Measurements from ENCODE around the gene TRIM62. TPM values are rescaled to one million over a fixed set of nuclear protein-coding genes. Genes with fewer than 3 reads are reported as not detected.

The TRIM62 gene
- total RNA-seq, 1 experiment from 2014 or later, result 2.5 TPM

GRCh38 chr1:33143698-33144097 is 38.1 kb downstream of the TRIM62 start:
- no peak for DNase-seq
- intact Hi-C loops (cut with micrococcal nuclease; ENCODE audit: unreplicated experiment), result loop anchor here (5.0 kb wide), 1 partner anchor 39 kb away; the partner anchor contains the start of gene TRIM62
- no peak overlapping the region for H3K27ac Mint-ChIP-seq (ENCODE audit: unreplicated experiment)

GRCh38 chr1:33143176-33143575 is 38.7 kb downstream of the TRIM62 start:
- Mint-ChIP-seq H3K9me3 (ENCODE audit: unreplicated experiment) (no peaks in the 10 kb centered on the region), H3K36me3 (ENCODE audit: insufficient read depth, unreplicated experiment) (no peaks in the 10 kb centered on the region), H3K4me1 (ENCODE audit: low read depth, unreplicated experiment) (no peaks in the 10 kb centered on the region), H3K27ac (ENCODE audit: unreplicated experiment) (no peak overlapping the region), H3K4me3 (ENCODE audit: unreplicated experiment) (no peak overlapping the region), H3K27me3 (ENCODE audit: insufficient read depth, unreplicated experiment) (no peaks in the 10 kb centered on the region)
- H3K27me3 ChIP-seq (replicated peaks; ENCODE audit: control insufficient read depth, insufficient read depth, low read length), result no peaks in the 10 kb centered on the region
- TF ChIP-seq, protein P1, sequence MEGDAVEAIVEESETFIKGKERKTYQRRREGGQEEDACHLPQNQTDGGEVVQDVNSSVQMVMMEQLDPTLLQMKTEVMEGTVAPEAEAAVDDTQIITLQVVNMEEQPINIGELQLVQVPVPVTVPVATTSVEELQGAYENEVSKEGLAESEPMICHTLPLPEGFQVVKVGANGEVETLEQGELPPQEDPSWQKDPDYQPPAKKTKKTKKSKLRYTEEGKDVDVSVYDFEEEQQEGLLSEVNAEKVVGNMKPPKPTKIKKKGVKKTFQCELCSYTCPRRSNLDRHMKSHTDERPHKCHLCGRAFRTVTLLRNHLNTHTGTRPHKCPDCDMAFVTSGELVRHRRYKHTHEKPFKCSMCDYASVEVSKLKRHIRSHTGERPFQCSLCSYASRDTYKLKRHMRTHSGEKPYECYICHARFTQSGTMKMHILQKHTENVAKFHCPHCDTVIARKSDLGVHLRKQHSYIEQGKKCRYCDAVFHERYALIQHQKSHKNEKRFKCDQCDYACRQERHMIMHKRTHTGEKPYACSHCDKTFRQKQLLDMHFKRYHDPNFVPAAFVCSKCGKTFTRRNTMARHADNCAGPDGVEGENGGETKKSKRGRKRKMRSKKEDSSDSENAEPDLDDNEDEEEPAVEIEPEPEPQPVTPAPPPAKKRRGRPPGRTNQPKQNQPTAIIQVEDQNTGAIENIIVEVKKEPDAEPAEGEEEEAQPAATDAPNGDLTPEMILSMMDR (IDR thresholded peaks at IDR 0.05; ENCODE audit: insufficient read depth in 1 of 2, low read depth in 1 of 2, low read length in 1 of 2, severe bottlenecking in 1 of 2, unreplicated experiment in 1 of 2), result no peak
- H3K4me3 ChIP-seq (ENCODE audit: low read depth, low read length), result no peak overlapping the region
- no peak for DNase-seq
- intact Hi-C loops (cut with micrococcal nuclease; ENCODE audit: unreplicated experiment), result loop anchor here (5.0 kb wide), 1 partner anchor 39 kb away; the partner anchor contains the start of gene TRIM62
- POLR2A ChIA-PET, result interaction anchor here (1.0 kb wide), 1 partner anchor 16 kb away, joined by 3 read pairs; no protein-coding TSS in a partner anchor
- no peaks in the 10 kb centered on the region for H3K36me3 ChIP-seq (ENCODE audit: control insufficient read depth, insufficient read depth, low read length)
- BruUV-seq (replicated peaks), result no TSS peak
- no peaks in the 10 kb centered on the region for H3K4me1 ChIP-seq
- H3K9me3 ChIP-seq, result no peaks in the 10 kb centered on the region
- CTCF ChIA-PET, result no interaction called here

More at GRCh38 chr1:33143698-33144097, 38.1 kb downstream of the TRIM62 start:
- no peaks in the 10 kb centered on the region for H3K9me3 Mint-ChIP-seq (ENCODE audit: unreplicated experiment)
- CTCF ChIA-PET, result no interaction called here
- H3K27me3 ChIP-seq (replicated peaks; ENCODE audit: control insufficient read depth, insufficient read depth, low read length), result no peaks in the 10 kb centered on the region
- no peaks in the 10 kb centered on the region for H3K27me3 Mint-ChIP-seq (ENCODE audit: insufficient read depth, unreplicated experiment)
- no peaks in the 10 kb centered on the region for H3K36me3 Mint-ChIP-seq (ENCODE audit: insufficient read depth, unreplicated experiment)
- POLR2A ChIA-PET, result interaction anchor here (1.0 kb wide), 1 partner anchor 16 kb away, joined by 3 read pairs; no protein-coding TSS in a partner anchor
- no peaks in the 10 kb centered on the region for H3K4me1 Mint-ChIP-seq (ENCODE audit: low read depth, unreplicated experiment)
- H3K9me3 ChIP-seq, result no peaks in the 10 kb centered on the region
- no peaks in the 10 kb centered on the region for H3K36me3 ChIP-seq (ENCODE audit: control insufficient read depth, insufficient read depth, low read length)
- no peak overlapping the region for H3K4me3 ChIP-seq (ENCODE audit: low read depth, low read length)
- no peak overlapping the region for H3K4me3 Mint-ChIP-seq (ENCODE audit: unreplicated experiment)
- BruUV-seq (replicated peaks), result no TSS peak
- TF ChIP-seq, protein P1 (IDR thresholded peaks at IDR 0.05; ENCODE audit: insufficient read depth in 1 of 2, low read depth in 1 of 2, low read length in 1 of 2, severe bottlenecking in 1 of 2, unreplicated experiment in 1 of 2), result no peak
- no peaks in the 10 kb centered on the region for H3K4me1 ChIP-seq

DNA sequence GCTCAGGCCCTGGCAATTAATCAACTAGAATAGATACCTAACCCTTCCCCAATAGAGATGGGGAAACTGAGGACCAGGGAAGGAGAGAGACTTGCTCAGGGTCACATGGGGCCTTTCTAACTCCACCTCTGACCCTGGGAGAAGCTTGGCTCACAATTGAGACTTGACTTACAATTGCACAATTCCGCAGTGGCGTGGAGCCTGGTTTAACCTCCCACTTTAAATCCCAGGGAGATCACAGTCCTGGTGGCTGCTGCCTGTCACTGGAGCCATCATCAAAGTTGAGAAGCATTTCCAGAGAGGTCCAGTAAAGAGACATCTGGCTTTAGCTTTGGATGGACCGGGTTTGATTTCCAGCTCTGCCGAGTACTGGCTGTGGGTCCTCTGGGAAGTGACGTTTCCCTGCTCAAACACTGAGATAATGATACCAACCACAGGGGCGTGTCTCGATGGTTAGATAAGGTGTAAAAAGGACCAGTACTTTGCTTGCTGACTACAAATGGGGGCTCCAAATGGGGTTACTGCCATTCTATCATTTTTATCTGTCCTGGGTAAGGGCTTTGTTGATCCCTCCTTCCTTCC is 39.3 kb downstream of the TRIM62 start:
- POLR2A ChIA-PET, result interaction anchor here (1.0 kb wide), 1 partner anchor 15 kb away, joined by 3 read pairs; no protein-coding TSS in a partner anchor
- H3K27me3 ChIP-seq (replicated peaks; ENCODE audit: control insufficient read depth, insufficient read depth, low read length), result no peaks in the 10 kb centered on the region
- Mint-ChIP-seq H3K9me3 (ENCODE audit: unreplicated experiment) (no peaks in the 10 kb centered on the region), H3K4me3 (ENCODE audit: unreplicated experiment) (no peak overlapping the region), H3K4me1 (ENCODE audit: low read depth, unreplicated experiment) (no peaks in the 10 kb centered on the region), H3K27ac (ENCODE audit: unreplicated experiment) (no peak overlapping the region), H3K27me3 (ENCODE audit: insufficient read depth, unreplicated experiment) (no peaks in the 10 kb centered on the region), H3K36me3 (ENCODE audit: insufficient read depth, unreplicated experiment) (no peaks in the 10 kb centered on the region)
- intact Hi-C loops (cut with micrococcal nuclease; ENCODE audit: unreplicated experiment), result loop anchor here (5.0 kb wide), 1 partner anchor 40 kb away; the partner anchor contains the start of gene TRIM62
- no peak overlapping the region for H3K4me3 ChIP-seq (ENCODE audit: low read depth, low read length)
- CTCF ChIA-PET, result interaction anchor here (1.0 kb wide), 1 partner anchor 16 kb away, joined by 3 read pairs; no protein-coding TSS in a partner anchor
- no peak for DNase-seq
- H3K9me3 ChIP-seq, result no peaks in the 10 kb centered on the region
- H3K4me1 ChIP-seq, result no peaks in the 10 kb centered on the region
- H3K36me3 ChIP-seq (ENCODE audit: control insufficient read depth, insufficient read depth, low read length), result no peaks in the 10 kb centered on the region
- BruUV-seq (replicated peaks), result no TSS peak
- TF ChIP-seq, protein P1 (IDR thresholded peaks at IDR 0.05; ENCODE audit: insufficient read depth in 1 of 2, low read depth in 1 of 2, low read length in 1 of 2, severe bottlenecking in 1 of 2, unreplicated experiment in 1 of 2), result no peak
